HG03159 (cell line): ENCODE results near the gene CDV3.

Experiments
- ATAC-seq: cut with Tn5 transposase; IDR thresholded peaks from one replicate; pipeline ENCODE4 v1.9.1; 2021; ENCODE audit warnings: mild to moderate bottlenecking, moderate library complexity; ENCODE audit not compliant: unreplicated experiment

The CDV3 gene

DNA sequence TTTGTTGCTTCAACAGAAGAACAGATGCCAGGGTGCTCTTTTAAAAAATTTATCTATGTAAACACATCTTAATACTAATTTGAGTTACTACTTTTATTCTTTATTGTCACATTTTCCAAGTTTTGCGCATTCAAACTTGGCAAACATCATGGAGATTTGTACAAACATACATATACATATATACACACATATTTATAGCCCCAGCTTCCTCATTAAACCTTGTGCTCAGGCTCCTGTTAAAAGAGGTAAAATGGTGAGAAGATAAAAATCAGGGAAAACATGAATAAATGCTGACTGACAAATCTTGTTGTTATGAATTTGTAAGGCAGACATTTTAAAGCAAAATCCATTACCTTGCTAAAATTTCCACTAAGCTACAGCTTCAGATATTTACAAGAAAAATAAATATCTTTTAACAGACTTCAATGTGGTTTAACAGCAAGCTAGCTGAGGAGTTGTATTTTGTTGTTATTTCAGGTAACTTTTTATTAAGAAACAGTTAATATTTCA, 27.1 kb downstream of the CDV3 start:
- no peak for ATAC-seq

DNA sequence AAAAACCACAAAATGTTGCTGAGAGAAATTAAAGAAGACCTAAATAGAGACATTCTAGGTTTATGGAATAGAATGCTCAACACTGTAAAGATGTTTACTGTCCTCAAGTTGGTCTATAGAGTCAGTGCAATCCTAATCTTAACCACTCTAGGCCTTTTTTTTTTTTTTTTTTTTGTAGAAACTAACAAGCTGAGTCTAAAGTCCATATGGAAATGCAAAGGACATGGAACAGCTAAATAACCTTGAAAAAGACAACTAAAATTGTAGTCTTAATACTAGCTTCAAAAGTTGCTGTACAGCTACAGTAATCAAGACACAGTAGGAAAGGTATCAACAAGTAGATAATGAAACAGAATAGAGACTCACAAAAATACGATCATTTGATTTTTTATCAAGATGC, 32.9 kb downstream of the CDV3 start:
- no peak for ATAC-seq

DNA sequence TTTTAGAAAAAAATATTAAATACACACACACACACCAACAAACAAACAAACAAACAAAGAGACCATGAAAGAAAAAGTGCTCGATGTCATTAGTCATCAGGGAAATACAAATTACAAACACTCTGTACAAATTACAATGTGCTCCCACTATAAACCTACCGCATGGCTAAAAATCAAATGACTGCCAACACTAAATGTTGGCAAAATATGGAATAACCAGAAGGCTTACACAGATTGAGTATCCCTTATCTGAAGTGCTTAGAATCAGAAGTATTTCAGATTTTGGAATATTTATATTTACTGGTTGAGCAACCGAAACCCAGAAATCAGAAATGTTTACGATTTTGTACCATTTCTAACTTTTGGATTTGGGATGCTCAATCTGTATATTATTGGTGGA, 33.4 kb downstream of the CDV3 start:
- ATAC-seq: no peak

DNA sequence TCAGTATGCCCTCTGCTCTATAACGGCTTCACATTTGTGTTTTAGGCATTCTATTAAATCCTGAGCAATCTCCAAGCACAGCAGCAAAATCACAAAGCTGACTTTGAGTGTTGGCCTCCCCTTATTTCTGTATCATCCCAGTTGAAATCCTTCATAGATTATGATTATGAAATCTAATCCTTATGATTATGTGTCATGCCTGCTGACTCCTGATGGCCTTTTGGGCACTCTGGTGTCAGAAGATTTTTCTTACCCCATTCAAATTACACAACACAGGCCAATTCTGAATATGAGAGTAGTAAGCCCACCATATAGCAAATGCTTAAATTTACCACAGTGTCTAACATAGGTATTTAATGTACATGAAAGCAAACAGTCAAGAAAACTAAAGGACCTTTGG, 34.3 kb downstream of the CDV3 start:
- no peak for ATAC-seq

DNA sequence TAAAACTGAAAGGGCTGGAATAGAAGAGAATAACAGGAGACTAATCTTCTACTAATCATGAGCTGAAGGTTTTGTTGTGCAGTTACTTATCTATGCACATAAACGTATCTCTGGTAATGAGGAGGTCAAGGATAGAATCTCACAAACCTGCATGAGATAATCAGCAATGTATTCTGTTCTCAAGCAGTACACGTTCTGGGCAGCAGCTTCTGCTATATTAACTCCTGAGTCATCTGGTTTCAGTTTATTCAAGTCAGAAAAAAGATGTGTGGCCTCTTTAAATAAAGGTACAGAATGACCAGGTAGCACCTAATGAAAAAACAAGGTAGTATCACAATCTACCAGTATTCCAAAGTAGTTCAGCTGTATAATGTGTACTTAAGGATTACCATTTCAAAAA, 34.9 kb downstream of the CDV3 start:
- ATAC-seq: no peak

DNA sequence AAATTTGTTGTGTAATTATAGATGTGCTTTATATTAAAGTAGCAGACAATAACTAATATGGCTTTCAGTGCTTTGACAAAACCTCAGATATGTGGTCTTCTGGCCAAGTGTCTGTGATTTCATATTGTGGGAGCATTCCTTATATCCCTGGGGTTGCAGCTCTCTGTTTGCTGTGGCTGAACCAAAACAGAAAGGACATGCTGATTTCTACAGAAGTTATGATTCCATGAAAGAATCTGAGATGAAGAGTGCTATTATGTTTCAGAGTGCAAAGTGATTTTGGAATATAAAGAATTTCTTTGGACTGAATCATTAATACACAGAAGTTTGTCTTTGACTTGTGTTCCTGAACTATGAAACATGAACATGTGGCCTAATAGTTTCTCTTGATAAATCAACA, 36.5 kb downstream of the CDV3 start:
- ATAC-seq: no peak

DNA sequence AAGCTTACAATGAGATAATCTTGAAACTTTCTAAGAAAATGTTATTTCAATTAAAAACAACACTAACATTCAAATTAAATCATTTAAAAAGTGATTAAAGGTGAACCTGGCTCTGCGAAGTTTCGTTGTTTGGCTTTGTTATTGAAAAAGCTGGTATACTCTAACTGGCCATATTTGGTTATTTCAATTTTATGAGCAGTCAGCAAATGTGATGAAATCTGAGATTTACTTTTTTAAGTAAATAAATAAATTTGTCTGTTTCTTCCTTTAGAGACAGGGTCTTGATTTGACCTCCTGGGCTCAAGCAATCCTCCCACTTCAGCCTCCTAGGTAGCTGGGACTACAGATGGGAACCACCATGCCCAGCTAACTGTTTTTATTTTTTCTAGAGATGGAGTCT, 38.0 kb downstream of the CDV3 start:
- no peak for ATAC-seq

DNA sequence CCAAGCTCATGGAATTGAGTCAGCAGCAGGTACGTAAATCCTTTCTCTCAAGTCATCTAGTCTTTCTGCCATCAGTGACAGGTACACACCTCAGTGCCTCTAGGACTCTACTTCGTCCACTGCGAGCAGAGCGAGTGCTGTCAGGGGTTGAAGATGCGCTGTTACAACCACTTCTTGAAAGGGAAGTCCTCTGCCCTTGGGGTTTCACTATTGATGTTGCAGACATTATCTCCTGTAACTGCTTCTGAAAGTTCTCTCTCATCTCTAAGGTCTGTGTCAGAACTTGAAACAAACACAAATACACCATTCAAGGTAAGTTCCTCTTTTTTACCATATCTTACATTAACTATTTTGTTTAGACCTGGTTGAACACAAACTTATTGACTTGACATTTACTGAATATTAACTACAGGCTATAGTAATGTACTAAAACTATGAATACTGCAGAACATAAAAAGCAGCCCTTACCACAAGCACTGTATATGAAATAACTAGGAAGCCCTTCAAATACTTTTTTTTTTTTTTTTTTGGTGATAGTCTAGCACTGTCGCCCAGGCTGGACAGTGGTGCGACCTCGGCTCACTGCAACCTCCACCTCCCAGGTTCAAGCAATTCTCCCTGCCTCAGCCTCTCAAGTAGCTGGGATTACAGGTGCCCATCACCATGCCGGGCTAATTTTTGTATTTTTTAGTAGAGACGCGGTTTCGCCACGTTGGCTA, 46.7 kb downstream of the CDV3 start:
- peak; percentile 99 for ATAC-seq

DNA sequence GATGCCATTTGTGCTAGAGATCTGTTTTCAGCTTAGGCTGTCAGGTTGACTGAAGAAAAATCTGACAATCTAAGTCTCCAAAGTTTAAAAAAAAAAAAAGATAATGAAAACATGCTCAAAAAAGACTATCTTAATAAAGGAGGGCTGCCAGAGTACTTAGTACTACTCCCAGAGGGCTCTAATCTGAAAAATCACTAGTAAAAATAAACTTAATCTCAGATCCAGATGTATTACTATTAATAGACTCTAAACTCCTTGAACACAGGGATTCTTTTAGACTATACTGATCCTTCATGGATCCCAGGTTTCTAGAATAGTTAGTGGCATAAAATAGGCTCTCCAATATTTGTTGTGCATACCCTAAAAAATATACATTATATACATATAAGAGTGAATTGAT, 54.3 kb downstream of the CDV3 start:
- no peak for ATAC-seq

DNA sequence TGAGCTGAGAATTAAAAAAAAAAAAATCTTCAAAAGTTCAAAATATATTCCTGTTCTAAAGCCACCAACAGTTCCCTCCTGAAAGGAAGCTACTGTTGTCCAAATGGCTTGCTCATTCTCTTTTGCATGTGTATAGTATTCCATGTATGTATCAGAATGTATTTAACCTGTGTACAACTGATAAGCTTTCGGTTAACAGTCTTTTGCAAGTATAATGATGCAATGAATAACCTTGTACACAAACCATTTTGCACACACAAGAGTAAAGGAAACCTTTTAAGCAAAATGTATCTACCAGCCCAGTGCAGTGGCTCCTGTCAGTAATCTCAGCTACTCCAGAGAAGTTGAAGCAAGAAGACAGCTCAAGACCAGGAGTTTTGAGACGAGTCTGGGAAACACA, 55.7 kb downstream of the CDV3 start:
- ATAC-seq: no peak

DNA sequence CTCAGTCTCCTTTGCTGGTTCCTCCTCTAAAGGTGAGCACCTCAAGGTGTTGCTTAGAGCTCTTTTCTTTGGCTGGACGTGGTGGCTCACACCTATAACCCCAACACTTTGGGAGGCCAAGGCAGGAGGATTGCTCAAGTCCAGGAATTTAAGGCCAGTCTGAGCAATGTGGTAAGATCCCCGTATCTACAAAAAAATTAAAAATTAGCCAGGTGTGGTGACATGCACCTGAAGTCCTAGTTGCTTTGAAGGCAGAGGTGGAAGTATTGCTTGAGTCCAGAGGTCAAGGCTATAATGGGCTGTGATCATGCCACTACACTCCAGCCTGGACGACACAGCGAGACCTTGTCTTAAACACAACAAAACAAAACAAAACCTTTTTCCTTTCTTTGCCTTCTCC, 60.0 kb downstream of the CDV3 start:
- no peak for ATAC-seq
